COLO668 (cell line): ENCODE data around the gene HSD17B8.

Experiments
- DNase-seq: peaks from one replicate; lab custom pipeline; 2025; ENCODE audit not compliant: unreplicated experiment; lab: John Stamatoyannopoulos, UW

Gene HSD17B8

DNA sequence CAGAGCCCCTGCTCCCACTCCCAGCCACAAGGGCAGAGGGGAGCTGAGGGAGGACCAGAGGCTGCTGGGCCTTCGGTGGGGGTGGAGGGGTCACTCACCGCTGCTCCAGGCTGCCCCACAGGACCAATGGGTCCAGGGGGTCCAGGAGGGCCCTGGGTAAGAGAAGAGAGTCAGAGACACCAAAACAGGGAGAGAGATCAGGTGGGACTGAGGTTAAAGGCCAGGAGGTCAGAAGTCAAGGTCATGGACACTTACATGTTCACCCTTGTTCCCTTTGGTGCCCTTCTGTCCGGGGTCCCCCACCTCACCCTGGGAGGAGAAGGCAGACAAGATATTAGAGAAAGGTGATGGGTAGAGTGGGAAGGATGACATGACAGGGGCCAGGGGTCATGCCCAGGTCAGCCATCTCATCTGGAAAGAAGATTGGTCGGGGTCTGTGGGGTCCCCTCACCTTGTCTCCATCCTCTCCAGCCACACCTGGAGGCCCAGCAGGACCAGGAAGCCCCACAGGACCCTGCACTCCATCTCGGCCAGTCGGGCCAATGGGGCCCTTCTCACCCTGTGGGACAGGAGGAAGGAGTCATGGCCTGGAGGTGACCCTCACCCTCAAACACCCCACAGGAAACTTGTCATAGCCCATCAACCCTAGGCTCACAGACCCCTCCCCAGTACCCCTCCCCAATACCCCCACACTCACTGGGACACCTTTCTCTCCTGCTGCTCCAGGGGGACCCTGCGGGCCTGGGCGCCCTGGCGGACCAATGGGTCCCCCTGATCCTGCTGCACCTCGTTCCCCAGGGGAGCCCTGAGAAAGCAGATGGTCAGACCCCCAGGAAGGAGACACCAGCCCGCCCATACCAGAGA, 33.2 kb upstream of the HSD17B8 start:
- no peak for DNase-seq

GRCh38 chr6:33171880-33172687, 32.4 kb upstream of the HSD17B8 start:
- DNase-seq = no peak

- DNase-seq = no peak
These were observed 31.5 kb upstream of the HSD17B8 start for GRCh38 chr6:33172688-33173534.

DNA sequence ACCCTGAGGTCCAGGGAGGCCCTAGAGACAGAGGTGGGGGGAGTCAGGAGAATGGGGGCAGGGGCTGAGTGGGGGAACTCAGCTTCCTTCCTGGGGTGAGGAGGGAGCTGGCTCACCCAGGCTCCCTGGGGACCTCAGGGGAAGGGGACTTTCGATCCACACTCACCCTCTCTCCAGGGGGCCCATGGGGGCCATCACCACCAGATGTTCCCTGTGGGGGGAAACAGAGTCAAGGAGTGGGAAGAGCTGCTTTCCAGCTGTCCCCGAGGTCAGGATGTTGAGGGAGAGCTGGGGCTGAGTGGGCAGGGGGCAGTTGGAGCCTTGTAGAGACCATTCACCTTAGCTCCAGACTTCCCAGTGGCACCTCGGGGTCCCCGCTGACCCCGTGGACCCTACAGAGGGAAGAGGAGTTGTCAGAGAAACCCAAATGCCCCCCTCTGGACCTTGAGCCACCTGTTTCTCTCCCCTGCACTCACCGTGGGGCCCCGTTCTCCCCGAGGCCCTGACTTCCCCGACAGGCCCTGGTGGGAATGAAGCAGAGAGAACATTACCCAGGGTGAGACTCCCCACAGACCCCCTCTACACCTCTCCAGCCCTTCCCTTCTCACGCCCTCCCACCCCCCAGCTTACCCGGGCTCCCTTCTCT, 30.8 kb upstream of the HSD17B8 start:
- no peak for DNase-seq

DNA sequence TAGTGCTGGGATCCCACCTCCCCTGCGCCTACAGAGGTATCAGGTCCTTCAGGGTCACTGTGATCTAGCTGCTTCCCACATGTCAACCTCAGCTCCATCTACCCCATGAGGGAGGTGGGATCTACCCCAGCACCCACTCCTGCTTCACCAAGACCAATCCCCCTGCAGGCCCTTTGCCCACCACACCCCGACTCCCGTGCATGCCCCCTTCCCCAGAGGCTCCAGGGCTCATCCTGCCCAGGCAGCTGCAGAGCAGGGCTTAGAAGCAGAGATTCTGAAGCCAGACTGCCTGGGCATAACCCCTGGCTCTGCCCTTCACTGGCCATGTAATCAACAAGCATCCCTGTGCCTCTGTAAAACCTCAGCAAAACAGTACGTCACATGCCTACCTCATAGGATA, 29.7 kb upstream of the HSD17B8 start:
- DNase-seq = no peak

- DNase-seq = no peak
These were observed 28.9 kb upstream of the HSD17B8 start for GRCh38 chr6:33175436-33176069.

DNA sequence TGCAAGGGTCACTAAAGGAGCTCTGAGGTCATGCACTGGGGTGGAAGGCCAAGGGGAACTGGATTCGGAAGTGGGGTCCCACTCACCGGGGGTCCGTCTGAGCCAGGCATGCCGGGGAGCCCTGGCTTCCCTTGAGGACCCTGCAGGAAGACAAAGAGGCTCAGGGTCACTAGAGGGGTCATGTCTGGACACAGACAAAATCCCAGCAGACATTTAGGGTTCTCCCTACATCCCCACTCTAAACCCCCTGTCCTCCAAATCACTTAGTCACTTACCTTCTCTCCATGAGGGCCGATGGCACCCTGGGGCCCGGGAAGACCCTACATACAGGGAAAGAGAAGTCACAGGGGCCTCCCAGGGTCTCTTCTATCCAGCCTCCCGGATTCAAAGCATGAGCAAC, 27.5 kb upstream of the HSD17B8 start:
- no peak for DNase-seq

DNA sequence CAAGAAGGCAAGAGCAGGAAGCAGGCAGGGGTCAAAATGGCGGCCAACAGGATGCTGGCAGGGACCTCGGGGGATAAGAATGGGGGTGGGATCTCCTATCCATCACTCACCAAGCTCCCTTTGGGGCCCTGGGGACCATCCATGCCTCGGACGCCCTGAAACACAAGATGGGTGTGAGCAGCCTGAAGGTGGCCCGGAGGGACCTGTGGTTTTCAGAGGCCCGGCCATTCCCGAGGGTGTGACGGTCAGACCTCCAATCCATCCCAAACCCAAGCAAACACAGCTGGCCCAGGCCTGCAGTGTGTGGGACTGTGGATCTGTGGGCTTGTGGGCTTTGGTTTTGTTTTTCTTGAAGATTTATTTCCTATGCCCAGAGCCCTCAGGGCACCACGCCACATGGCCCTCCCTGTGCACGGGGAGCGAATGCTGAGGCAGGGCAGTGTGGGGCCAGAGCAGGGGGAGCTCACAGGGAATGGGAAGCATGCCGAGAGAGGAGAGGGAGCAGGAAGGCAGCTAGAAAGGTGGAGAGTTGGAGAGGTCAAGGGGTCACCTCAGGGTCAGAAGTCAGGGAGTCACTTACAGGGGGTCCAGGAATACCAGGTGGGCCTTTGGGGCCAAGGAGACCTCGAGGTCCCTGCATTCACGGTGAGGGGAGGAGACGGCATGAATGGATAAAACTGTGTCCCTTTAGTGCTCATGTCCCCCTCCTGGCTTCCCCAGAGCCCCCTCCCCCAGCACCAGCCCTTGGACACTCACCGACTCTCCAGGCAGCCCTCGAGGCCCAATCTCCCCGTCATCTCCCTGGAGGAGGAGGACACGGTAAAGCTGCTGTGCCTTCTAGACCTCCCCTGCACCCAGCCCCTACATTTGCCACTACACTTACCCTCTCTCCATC, 26.7 kb upstream of the HSD17B8 start:
- DNase-seq = no peak

DNA sequence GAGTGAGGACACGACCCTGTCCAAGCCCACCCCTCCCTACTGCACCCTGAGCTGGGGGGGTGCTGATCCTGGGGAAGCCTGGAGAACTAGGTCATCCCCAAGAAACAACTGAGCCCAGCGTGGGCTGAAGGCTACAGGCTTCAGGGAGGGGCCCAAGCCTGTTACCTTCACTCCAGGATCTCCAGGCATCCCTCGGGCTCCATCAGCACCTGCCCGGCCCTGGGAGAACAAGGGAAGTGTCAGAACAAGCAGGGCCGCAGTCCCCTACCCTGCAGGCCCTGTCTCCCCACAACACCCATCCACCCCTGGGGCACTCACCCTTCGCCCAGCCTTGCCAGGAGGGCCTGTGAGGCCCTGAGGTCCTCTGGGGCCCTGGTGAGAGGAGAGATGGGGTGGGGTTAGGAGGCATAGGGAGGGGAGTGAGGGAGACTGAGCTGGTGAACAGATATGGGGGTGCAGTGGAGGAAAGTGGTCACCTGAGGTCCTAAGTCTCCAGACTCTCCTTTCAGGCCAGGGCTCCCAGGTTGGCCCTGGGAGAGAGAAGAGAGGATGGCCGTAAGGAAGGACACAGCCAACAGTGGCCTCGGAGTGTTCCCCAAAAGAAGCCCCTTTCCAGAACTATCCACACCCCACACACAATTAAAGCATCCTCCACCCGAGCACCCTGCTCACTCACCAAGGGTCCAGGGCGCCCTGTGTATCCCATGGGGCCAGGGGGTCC, 25.5 kb upstream of the HSD17B8 start:
- DNase-seq = no peak

GRCh38 chr6:33181141-33181540, 23.3 kb upstream of the HSD17B8 start:
- DNase-seq = no peak

GRCh38 chr6:33183071-33183683, 21.3 kb upstream of the HSD17B8 start:
- no peak for DNase-seq

DNA sequence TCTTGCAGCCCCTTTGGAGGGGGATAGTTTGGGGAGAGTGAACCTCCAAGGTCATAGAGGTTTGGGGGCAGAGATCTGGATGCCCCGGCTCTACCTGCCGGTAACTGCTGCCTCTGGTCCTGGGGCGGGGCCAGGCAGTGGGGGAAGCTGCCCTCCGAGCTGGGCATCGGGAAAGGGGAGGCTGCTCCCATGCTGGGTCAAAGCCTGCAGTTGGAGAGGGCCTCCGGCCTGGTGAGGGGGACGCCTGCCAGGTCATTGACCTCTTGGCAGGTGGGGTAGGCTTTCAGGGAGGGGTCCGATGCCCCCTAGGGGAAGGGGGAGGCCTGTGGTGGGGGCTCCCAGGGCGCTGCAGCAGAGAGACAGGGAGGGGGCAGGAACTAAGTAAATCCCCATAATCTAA, 19.3 kb upstream of the HSD17B8 start:
- no peak for DNase-seq

- no peak for DNase-seq
These were observed 18.7 kb upstream of the HSD17B8 start for GRCh38 chr6:33185654-33186187.

DNA sequence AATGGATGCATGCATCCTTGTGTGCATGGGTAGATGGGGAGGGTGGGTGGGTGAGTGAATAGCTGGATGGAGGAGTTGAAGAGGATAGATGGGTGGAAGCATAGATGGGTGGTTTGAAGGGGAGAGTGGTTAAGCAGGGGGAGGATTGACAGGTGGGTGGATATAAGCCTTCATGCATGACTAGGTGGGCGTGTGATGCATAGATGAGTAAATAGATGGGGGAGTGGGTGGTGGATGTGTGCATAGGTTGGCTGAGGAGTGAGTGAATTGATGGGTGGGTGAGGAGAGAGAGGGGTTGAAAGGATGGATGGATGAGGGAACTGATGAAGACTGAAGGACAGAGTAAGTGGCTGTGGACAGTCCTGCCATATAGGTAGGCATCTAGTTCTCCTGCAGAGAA, 16.6 kb upstream of the HSD17B8 start:
- DNase-seq = no peak

DNA sequence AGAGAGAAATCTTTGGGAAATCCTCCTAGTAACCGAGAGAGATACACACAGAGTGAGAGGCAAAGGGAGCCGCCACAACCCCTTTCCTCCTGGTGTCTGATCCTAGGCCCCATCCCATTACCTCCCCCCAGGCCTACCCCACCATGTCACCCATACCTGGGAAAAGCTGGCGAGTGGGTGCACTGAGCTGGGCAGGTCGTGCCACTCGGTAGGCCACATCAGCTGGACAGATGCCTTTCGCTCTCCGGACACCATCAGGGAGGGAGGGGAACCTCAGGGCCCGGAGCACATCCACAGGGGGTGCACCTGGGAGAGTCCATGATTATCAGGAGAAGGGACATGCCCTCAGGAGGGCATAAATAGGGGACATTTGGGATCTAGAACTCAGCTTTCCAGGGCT, 15.3 kb upstream of the HSD17B8 start:
- DNase-seq = no peak

- no peak for DNase-seq
These were observed 14.6 kb upstream of the HSD17B8 start for GRCh38 chr6:33189625-33190448.

- no peak for DNase-seq
These were observed 13.8 kb upstream of the HSD17B8 start for GRCh38 chr6:33190504-33191107.
